Neural progenitor cell (in vitro differentiated cells): ENCODE results near the gene NSUN7. TPM values are rescaled to one million over a fixed set of nuclear protein-coding genes. Genes with fewer than 3 reads are reported as not detected.

Experiments used
- DNase-seq: peaks from one replicate; pipeline ENCODE4 v3.0.0-alpha.2; 2016; ENCODE audit warnings: low spot score
- H2AFZ ChIP-seq: fragments of 200-600 bp; sonication (generic); replicated peaks from 2 replicates; pipeline ENCODE4 v1.6.1; 2016; ENCODE audit warnings: antibody characterized with exemption
- H3F3A ChIP-seq: fragments of 200-600 bp; sonication (generic); 2 replicates; pipeline ENCODE4 v1.6.1; 2016; ENCODE audit warnings: antibody characterized with exemption, low read depth
- H3K27ac ChIP-seq: fragments of 200-600 bp; sonication (generic); 2 replicates; pipeline ENCODE4 v1.5.1; 2016; ENCODE audit warnings: mild to moderate bottlenecking
- H3K27me3 ChIP-seq: fragments of 200-600 bp; sonication (generic); 2 replicates; pipeline ENCODE4 v1.6.1; 2016; ENCODE audit warnings: mild to moderate bottlenecking, moderate library complexity
- H3K36me3 ChIP-seq: fragments of 200-600 bp; sonication (generic); 2 replicates; pipeline ENCODE4 v1.5.1; 2016
- H3K4me1 ChIP-seq: fragments of 200-600 bp; sonication (generic); 2 replicates; pipeline ENCODE4 v1.6.1; 2016; ENCODE audit warnings: mixed run types
- H3K4me2 ChIP-seq: fragments of 200-600 bp; sonication (generic); 2 replicates; pipeline ENCODE4 v1.6.1; 2016
- H3K4me3 ChIP-seq: fragments of 200-600 bp; sonication (generic); 2 replicates; pipeline ENCODE4 v1.5.1; 2016
- H3K79me2 ChIP-seq: fragments of 200-600 bp; sonication (generic); 2 replicates; pipeline ENCODE4 v1.6.1; 2016; ENCODE audit warnings: low read depth
- H3K9ac ChIP-seq: fragments of 200-600 bp; sonication (generic); 2 replicates; pipeline ENCODE4 v1.6.1; 2016
- H3K9me3 ChIP-seq: fragments of 200-600 bp; sonication (generic); 2 replicates; pipeline ENCODE4 v1.5.1; 2016; ENCODE audit warnings: low read depth
- H4K20me1 ChIP-seq: fragments of 200-600 bp; sonication (generic); 2 replicates; pipeline ENCODE4 v1.6.1; 2016; ENCODE audit warnings: low read depth
- H3K27ac Mint-ChIP-seq: 3 replicates; pipeline ENCODE4 v1.8.0; 2021; ENCODE audit warnings: mixed read lengths
- H3K27me3 Mint-ChIP-seq: 2 replicates; pipeline ENCODE4 v1.8.0; 2022; ENCODE audit warnings: low read depth, mild to moderate bottlenecking, inconsistent platforms, moderate library complexity, mixed read lengths; ENCODE audit not compliant: insufficient read depth
- H3K36me3 Mint-ChIP-seq: 3 replicates; pipeline ENCODE4 v1.8.0; 2021; ENCODE audit warnings: mixed read lengths
- H3K4me1 Mint-ChIP-seq: 3 replicates; pipeline ENCODE4 v1.8.0; 2021; ENCODE audit warnings: mixed read lengths
- H3K4me3 Mint-ChIP-seq: 3 replicates; pipeline ENCODE4 v1.8.0; 2021; ENCODE audit warnings: mild to moderate bottlenecking, moderate library complexity, mixed read lengths
- H3K9me3 Mint-ChIP-seq: 3 replicates; pipeline ENCODE4 v1.8.0; 2020; ENCODE audit warnings: mixed read lengths
- EZH2 ChIP-seq: fragments of 200-600 bp; sonication (generic); IDR thresholded peaks from 2 replicates; pipeline ENCODE4 v1.6.1; 2017; ENCODE audit warnings: antibody characterized with exemption, mild to moderate bottlenecking, moderate library complexity
- EZH2phosphoT487 ChIP-seq: fragments of 200-600 bp; sonication (generic); IDR thresholded peaks from 2 replicates; pipeline ENCODE4 v1.6.1; 2017; ENCODE audit warnings: antibody characterized with exemption
- total RNA-seq: library from RNA; depleted of rRNA; stranded (reverse); fragments of >200 nt; gene quantifications from 2 replicates; pipeline ENCODE4 v1.2.3, GENCODE V29; 2015; ENCODE audit warnings: low replicate concordance
- TF ChIP-seq, protein P1 (sequence below): fragments of 200-600 bp; sonication (generic); IDR thresholded peaks from 2 replicates; pipeline ENCODE4 v1.5.1; 2017; ENCODE audit warnings: antibody characterized with exemption, mild to moderate bottlenecking

Gene NSUN7
- total RNA-seq, 1 donor from 2014 or later: 37.4 TPM

DNA sequence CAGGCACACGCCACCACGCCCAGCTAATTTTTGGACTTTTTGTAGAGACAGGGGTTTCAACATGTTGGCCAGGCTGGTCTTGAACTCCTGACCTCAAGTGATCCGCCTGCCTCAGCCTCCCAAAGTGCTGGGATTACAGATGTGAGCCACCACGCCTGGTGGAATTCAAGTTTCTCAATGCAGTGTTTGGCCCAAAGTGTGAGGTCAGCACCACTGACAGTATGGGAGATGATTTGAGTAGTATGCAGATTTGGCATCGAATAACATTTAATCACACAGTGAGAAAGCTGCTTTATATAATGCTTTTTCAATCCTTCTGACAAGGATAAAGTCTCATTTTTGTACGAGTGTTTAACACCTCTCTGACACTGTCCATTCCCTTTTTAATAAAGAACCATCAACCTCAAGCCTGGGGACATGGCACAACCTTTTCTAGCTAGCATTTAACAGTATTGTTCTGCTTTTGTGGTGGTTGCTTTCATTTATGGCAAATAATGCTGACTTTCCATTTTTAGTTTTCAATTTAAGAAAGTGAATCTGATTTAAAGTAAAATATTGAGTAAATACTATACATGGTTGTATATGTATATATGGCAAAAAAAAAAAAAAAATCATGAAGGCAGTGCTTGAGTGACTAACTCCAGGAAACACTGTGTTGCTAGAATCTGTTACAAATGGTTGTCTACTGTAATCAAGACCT is 4.3 kb upstream of the NSUN7 start:
- H3K27me3 ChIP-seq: no peaks in the 10 kb centered on the region
- H3K9me3 Mint-ChIP-seq: no peaks in the 10 kb centered on the region
- H3K27me3 Mint-ChIP-seq: no peaks in the 10 kb centered on the region
- H4K20me1 ChIP-seq: no peaks in the 10 kb centered on the region
- H3K36me3 Mint-ChIP-seq: no peaks in the 10 kb centered on the region
- no peak for DNase-seq
- no peak overlapping the region for H3K4me2 ChIP-seq
- H3K9me3 ChIP-seq: no peaks in the 10 kb centered on the region
- no peaks in the 10 kb centered on the region for H3K36me3 ChIP-seq
- TF ChIP-seq, protein P1, sequence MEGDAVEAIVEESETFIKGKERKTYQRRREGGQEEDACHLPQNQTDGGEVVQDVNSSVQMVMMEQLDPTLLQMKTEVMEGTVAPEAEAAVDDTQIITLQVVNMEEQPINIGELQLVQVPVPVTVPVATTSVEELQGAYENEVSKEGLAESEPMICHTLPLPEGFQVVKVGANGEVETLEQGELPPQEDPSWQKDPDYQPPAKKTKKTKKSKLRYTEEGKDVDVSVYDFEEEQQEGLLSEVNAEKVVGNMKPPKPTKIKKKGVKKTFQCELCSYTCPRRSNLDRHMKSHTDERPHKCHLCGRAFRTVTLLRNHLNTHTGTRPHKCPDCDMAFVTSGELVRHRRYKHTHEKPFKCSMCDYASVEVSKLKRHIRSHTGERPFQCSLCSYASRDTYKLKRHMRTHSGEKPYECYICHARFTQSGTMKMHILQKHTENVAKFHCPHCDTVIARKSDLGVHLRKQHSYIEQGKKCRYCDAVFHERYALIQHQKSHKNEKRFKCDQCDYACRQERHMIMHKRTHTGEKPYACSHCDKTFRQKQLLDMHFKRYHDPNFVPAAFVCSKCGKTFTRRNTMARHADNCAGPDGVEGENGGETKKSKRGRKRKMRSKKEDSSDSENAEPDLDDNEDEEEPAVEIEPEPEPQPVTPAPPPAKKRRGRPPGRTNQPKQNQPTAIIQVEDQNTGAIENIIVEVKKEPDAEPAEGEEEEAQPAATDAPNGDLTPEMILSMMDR: no peak
- TF ChIP-seq EZH2 (no peak), EZH2phosphoT487 (no peak)
- peaks cover 6% of the 10 kb centered on the region for H3F3A ChIP-seq
- no peak overlapping the region for H2AFZ ChIP-seq
- H3K4me3 ChIP-seq: no peak overlapping the region
- H3K79me2 ChIP-seq: peaks cover under 1% of the 10 kb centered on the region
- no peak overlapping the region for H3K27ac ChIP-seq
- no peak overlapping the region for H3K4me3 Mint-ChIP-seq
- H3K27ac Mint-ChIP-seq: no peak overlapping the region
- H3K4me1 ChIP-seq: no peaks in the 10 kb centered on the region
- H3K4me1 Mint-ChIP-seq: no peaks in the 10 kb centered on the region
- H3K9ac ChIP-seq: no peak overlapping the region

DNA sequence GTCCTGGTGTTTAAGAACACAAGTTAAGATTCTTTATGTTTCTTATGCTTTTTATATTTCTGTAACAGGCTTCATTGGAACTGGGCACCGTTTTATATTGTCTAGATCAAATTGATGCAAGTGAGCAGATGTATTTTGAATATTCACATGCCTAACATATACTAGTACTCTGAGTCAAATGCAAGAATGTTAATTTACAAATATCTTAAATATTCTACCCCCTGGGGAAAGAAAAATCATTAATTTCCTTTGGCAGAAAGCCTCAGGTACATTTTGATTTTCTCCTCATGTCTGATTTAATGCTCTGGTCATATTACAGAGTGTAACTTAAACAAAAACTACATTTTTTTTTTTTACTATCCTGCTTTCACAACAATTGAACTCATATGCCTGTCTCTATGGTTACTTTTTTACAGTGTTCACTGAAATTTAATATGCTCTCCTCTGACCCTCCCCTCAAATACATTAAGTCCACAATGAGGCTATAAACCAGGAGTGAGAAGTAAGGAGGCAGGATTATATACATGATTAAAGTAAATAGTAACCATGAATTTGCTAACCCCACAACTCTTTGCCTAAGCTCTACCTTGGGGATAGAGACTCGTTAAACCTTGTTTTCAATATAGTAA is 2.4 kb upstream of the NSUN7 start:
- Histone ChIP-seq H3K4me1 (peaks cover 5% of the 10 kb centered on the region), H2AFZ (no peak overlapping the region), H3K27me3 (no peaks in the 10 kb centered on the region), H3K9ac (no peak overlapping the region), H3F3A (peaks cover 15% of the 10 kb centered on the region), H3K4me3 (no peak overlapping the region), H3K79me2 (peaks cover 19% of the 10 kb centered on the region), H3K27ac (no peak overlapping the region), H3K9me3 (no peaks in the 10 kb centered on the region), H4K20me1 (no peaks in the 10 kb centered on the region), H3K4me2 (no peak overlapping the region), H3K36me3 (no peaks in the 10 kb centered on the region)
- peaks cover 4% of the 10 kb centered on the region for H3K9me3 Mint-ChIP-seq
- peaks cover 11% of the 10 kb centered on the region for H3K36me3 Mint-ChIP-seq
- H3K4me3 Mint-ChIP-seq: no peak overlapping the region
- TF ChIP-seq EZH2phosphoT487: no peak
- TF ChIP-seq, protein P1: no peak
- no peak for TF ChIP-seq EZH2
- no peak for DNase-seq
- peaks cover 7% of the 10 kb centered on the region for H3K4me1 Mint-ChIP-seq
- no peaks in the 10 kb centered on the region for H3K27me3 Mint-ChIP-seq
- no peak overlapping the region for H3K27ac Mint-ChIP-seq

- Histone ChIP-seq H3K79me2 (peaks cover 31% of the 10 kb centered on the region), H3K9ac (peak overlapping the region; percentile 62), H3K36me3 (peaks cover 14% of the 10 kb centered on the region), H3K27me3 (no peaks in the 10 kb centered on the region), H3F3A (peaks cover 11% of the 10 kb centered on the region), H3K9me3 (no peaks in the 10 kb centered on the region), H4K20me1 (no peaks in the 10 kb centered on the region), H3K4me1 (peaks cover 5% of the 10 kb centered on the region), H3K4me2 (peak overlapping the region; percentile 91), H2AFZ (peak overlapping the region; percentile 80), H3K4me3 (peak overlapping the region; percentile 66), H3K27ac (peak overlapping the region; percentile 7)
- peaks cover 7% of the 10 kb centered on the region for H3K9me3 Mint-ChIP-seq
- peaks cover 7% of the 10 kb centered on the region for H3K4me1 Mint-ChIP-seq
- peaks cover 20% of the 10 kb centered on the region for H3K36me3 Mint-ChIP-seq
- H3K27ac Mint-ChIP-seq: peak overlapping the region; percentile 31
- H3K4me3 Mint-ChIP-seq: peak overlapping the region; percentile 89
- DNase-seq: peak; percentile 60
- no peak for TF ChIP-seq EZH2
- TF ChIP-seq, protein P1: no peak
- no peaks in the 10 kb centered on the region for H3K27me3 Mint-ChIP-seq
Measured at GRCh38 chr4:40750461-40751258, 905 bp downstream of the NSUN7 start.
